Spleen (tissue), 7 donors: Measurements from ENCODE around the gene GRK7.

Source experiments
- POLR2A ChIP-seq, 3 donors: fragments of 450-650 bp; IDR thresholded peaks; one replicate each; pipeline ENCODE4 v1.5.1; 2017; ENCODE audit warnings: antibody characterized with exemption in 3 of 3, mild to moderate bottlenecking in 1 of 3
- TF ChIP-seq, protein P1 (sequence below), 11 experiments: fragments of 200-600 bp in 7 of 11; fragments of 450-650 bp in 4 of 11; sonication (generic) in 4 of 11; IDR thresholded peaks in 8 of 11; conservative IDR thresholded peaks in 3 of 11; 1 replicate in 7 of 11; 2 replicates in 4 of 11; pipeline versions ENCODE4 v1.4.0 to v1.8.0; 2016 to 2021; ENCODE audit warnings: antibody characterized with exemption in 11 of 11, inconsistent platforms in 4 of 11, mild to moderate bottlenecking in 1 of 11
- donor health status: DM: no; HTN: no; CAD: no; lungs with moderate emphysema.
- donor health status: DM: no; HTN: no; CAD: no.
- donor health status: DM: no; HTN: no; CAD: no.

DNA sequence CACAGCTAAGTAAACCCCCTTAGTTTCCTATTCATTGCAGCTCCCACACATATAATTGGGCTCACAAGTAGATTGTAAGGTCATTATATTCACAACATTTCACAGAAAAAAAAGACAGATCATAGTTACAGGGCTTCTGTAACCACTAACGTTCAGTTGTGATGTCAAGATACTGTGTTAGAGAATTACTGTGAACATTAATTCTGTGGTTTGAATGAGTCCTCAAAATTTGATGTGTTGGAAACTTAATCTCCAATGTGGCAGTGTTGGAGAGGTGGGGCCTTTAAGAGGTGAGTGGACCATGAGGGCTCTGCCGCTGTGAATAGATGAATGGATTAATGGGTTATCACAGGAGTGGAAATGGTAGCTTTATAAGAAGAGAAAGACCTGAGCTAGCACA, 21.3 kb downstream of the GRK7 start:
- TF ChIP-seq, protein P1, sequence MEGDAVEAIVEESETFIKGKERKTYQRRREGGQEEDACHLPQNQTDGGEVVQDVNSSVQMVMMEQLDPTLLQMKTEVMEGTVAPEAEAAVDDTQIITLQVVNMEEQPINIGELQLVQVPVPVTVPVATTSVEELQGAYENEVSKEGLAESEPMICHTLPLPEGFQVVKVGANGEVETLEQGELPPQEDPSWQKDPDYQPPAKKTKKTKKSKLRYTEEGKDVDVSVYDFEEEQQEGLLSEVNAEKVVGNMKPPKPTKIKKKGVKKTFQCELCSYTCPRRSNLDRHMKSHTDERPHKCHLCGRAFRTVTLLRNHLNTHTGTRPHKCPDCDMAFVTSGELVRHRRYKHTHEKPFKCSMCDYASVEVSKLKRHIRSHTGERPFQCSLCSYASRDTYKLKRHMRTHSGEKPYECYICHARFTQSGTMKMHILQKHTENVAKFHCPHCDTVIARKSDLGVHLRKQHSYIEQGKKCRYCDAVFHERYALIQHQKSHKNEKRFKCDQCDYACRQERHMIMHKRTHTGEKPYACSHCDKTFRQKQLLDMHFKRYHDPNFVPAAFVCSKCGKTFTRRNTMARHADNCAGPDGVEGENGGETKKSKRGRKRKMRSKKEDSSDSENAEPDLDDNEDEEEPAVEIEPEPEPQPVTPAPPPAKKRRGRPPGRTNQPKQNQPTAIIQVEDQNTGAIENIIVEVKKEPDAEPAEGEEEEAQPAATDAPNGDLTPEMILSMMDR (IDR thresholded peaks at IDR 0.05 in 8 of 11, conservative IDR thresholded peaks at IDR 0.05 in 3 of 11) = no peak
- TF ChIP-seq POLR2A (IDR thresholded peaks at IDR 0.05) = no peak
